Adipocyte (in vitro differentiated cells): ENCODE measurements around the gene PARD3.
A peak's percentile ranks its signal among the peaks of the same experiment; 100 is the strongest.
"Not testable (repeated sequence)": the region's sequence is repeated elsewhere in the genome, so short reads cannot be mapped to it uniquely, and the experiment has no call there.

Experiments
- DNase-seq: peaks from one replicate; pipeline ENCODE4 v3.0.0-alpha.2; 2015; ENCODE audit warnings: low read depth
- H3K27me3 ChIP-seq: replicated peaks from 2 replicates; pipeline ENCODE4 v1.7.0; 2013; ENCODE audit warnings: mild to moderate bottlenecking, low read length, moderate library complexity; ENCODE audit not compliant: control insufficient read depth, insufficient read depth
- H3K36me3 ChIP-seq: 2 replicates; pipeline ENCODE4 v1.7.0; 2013; ENCODE audit warnings: low read length, mild to moderate bottlenecking, moderate library complexity; ENCODE audit not compliant: control insufficient read depth, insufficient read depth, severe bottlenecking
- H3K4me1 ChIP-seq: 2 replicates; pipeline ENCODE4 v1.7.0; 2013; ENCODE audit warnings: mild to moderate bottlenecking, low read length, moderate library complexity; ENCODE audit not compliant: control insufficient read depth, insufficient read depth
- H3K4me3 ChIP-seq: 2 replicates; pipeline ENCODE4 v1.7.0; 2013; ENCODE audit warnings: mild to moderate bottlenecking, low read length, moderate library complexity
- H3K9ac ChIP-seq: 2 replicates; pipeline ENCODE4 v1.7.0; 2013; ENCODE audit warnings: mild to moderate bottlenecking, low read length, moderate library complexity
- H3K9me3 ChIP-seq: 2 replicates; pipeline ENCODE4 v1.7.0; 2013; ENCODE audit warnings: mild to moderate bottlenecking, low read length, moderate library complexity; ENCODE audit not compliant: control insufficient read depth

Gene PARD3

DNA sequence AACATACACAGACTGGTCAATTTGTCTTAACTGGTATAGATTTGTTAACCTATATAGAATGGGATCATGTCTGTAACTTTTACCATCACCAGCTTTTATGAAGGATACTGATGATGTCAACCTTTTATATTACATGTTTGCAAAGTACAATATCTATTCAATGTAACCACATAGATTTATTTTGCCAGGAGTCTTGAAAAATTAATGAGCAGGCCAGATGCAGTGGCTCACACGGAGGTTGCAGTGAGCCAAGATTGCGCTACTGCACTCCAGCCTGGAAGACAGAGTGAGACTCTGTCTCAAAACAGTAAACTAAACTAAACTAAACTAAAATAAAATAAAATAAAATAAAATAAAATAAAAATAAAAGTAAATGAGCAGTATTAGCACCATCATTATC, 30.0 kb upstream of the PARD3 start:
- H3K9ac ChIP-seq = no peak overlapping the region
- H3K27me3 ChIP-seq = no peaks in the 10 kb centered on the region
- H3K9me3 ChIP-seq = no peaks in the 10 kb centered on the region
- H3K36me3 ChIP-seq = no peaks in the 10 kb centered on the region
- no peak for DNase-seq
- H3K4me3 ChIP-seq = no peak overlapping the region
- H3K4me1 ChIP-seq = no peaks in the 10 kb centered on the region

DNA sequence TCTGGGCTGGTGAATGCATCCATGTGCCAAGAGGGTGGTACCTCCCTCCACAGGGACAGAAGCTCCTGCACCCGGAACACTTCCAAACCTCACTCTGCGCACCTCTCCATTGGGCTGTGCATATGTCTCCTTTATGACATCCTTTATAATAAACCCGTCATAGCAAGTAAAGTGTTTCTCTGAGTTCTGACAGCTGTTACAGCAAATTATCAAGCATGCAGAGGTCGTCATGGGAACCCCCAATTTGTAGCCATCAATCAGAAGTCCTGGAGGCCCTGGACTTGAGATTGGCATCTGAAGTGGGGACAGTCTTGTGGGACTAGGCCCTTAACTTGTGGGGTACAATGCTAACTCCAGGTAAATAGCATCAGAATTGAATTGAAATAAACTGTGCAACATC, 29.4 kb upstream of the PARD3 start:
- Histone ChIP-seq H3K4me1 (no peaks in the 10 kb centered on the region), H3K27me3 (no peaks in the 10 kb centered on the region), H3K4me3 (no peak overlapping the region), H3K9me3 (no peaks in the 10 kb centered on the region), H3K36me3 (no peaks in the 10 kb centered on the region), H3K9ac (no peak overlapping the region)
- DNase-seq = no peak

DNA sequence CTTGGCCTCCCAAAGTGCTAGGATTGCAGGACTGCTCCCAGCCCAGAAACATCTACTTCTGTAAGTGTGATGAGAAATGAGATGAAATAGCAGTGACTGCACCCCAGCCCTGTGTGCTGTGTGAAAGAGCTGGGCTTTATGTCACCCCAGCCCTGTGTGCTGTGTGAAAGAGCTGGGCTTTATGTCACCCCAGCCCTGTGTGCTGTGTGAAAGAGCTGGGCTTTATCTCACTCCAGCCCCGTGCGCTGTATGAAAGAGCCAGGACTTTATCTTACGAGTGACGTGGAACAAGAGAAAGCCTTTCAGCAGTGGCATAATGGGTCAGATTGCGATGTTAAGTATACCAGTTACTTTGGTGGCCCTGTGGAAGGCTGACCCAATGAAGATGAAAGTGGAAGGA, 28.4 kb upstream of the PARD3 start:
- H3K4me3 ChIP-seq, H3K9me3 ChIP-seq, H3K27me3 ChIP-seq, H3K36me3 ChIP-seq, DNase-seq, H3K4me1 ChIP-seq, H3K9ac ChIP-seq: not testable (repeated sequence)

GRCh38 chr10:34838366-34838900, 23.3 kb upstream of the PARD3 start:
- no peaks in the 10 kb centered on the region for H3K36me3 ChIP-seq
- H3K9me3 ChIP-seq = no peaks in the 10 kb centered on the region
- no peaks in the 10 kb centered on the region for H3K4me1 ChIP-seq
- no peak overlapping the region for H3K9ac ChIP-seq
- DNase-seq = no peak
- peaks cover 5% of the 10 kb centered on the region for H3K27me3 ChIP-seq
- no peak overlapping the region for H3K4me3 ChIP-seq

DNA sequence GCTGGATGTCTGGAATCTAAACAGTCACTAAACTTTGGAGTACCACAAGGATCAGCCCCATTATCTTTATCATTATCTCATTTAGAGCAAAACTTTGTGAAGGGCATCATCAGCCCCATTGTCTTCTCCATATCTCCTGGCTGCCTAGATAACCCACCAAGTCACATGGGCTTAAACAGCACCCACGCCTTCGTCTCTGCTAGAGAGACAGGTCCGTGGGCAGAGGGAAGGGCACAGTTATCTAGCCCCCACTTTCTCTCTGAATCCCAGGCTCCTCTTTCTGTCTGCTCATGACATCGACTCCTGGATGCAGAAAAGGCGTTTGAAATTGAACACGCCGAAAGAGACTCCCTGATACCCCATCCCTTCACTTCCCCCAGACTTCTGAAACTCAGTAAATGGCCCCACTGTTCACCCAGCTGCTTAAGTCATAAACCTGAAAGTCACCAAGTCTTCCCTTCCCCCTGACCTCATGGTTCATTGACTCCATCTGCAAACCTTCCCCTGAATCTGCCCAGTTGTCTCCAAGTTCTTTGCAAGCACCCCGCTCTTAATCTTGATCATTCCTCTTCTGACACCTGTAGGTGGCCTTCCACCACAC, 20.9 kb upstream of the PARD3 start:
- H3K36me3 ChIP-seq = no peaks in the 10 kb centered on the region
- peaks cover 12% of the 10 kb centered on the region for H3K27me3 ChIP-seq
- H3K9ac ChIP-seq = no peak overlapping the region
- H3K4me1 ChIP-seq = no peaks in the 10 kb centered on the region
- no peaks in the 10 kb centered on the region for H3K9me3 ChIP-seq
- no peak overlapping the region for H3K4me3 ChIP-seq
- DNase-seq = no peak

DNA sequence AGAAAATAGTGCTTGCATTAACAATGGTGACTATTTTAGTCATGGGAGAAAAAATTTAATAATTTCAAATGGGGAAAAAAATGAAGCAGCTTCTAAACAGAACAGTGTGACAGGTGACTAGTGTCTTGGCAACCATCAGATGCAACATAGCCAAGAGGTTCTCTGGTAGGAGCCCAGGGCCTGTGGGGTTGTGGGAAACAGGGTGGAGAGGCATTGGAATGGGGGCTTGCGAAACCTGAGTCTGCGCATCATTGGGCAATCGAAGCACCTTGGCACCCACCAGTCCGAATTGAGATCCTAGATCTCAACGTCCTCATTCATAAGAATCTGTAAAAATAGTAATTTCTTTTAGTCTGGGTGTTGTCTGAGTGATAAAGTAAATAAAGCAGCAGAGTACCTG, 19.2 kb upstream of the PARD3 start:
- Histone ChIP-seq H3K27me3 (peaks cover 18% of the 10 kb centered on the region), H3K4me3 (no peak overlapping the region), H3K9me3 (no peaks in the 10 kb centered on the region), H3K36me3 (no peaks in the 10 kb centered on the region), H3K4me1 (no peaks in the 10 kb centered on the region), H3K9ac (no peak overlapping the region)
- DNase-seq = no peak

DNA sequence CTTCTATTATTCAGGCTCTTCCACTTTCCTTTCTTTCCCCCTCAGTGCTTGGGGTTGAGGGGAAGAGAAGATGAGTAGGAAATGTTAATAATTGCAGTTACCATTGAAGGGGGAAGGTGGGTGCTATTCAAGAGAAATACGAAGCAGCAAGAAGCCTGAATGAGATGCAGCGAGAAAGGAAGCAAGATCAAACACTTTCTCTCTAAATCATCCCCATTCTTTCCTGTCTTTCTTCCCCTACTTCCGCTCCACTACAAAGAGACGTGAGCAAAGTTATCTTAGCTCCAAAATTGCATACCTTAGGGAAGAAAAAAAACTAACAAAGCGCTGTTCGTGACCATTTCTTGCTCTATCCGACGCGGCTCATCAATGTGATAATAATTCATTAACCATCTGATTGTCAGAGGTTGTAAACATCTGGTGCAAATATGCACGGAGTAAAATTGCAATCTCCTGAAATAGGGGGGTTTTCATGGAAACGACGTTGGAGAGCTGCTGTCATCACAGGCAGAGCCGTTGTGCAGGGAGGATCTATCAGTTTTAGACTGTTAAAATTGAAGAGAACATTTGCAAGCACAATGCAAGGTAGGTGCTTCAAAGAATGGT, 15.2 kb upstream of the PARD3 start:
- H3K4me1 ChIP-seq = peaks cover 9% of the 10 kb centered on the region
- peaks cover 12% of the 10 kb centered on the region for H3K27me3 ChIP-seq
- no peaks in the 10 kb centered on the region for H3K36me3 ChIP-seq
- no peak for DNase-seq
- no peak overlapping the region for H3K4me3 ChIP-seq
- no peak overlapping the region for H3K9ac ChIP-seq
- no peaks in the 10 kb centered on the region for H3K9me3 ChIP-seq

GRCh38 chr10:34826857-34827766, 12.0 kb upstream of the PARD3 start:
- Histone ChIP-seq H3K4me3 (no peak overlapping the region), H3K9me3 (no peaks in the 10 kb centered on the region), H3K9ac (no peak overlapping the region), H3K36me3 (no peaks in the 10 kb centered on the region), H3K4me1 (peaks cover 9% of the 10 kb centered on the region), H3K27me3 (peaks cover 12% of the 10 kb centered on the region)
- DNase-seq = peak; percentile 35

DNA sequence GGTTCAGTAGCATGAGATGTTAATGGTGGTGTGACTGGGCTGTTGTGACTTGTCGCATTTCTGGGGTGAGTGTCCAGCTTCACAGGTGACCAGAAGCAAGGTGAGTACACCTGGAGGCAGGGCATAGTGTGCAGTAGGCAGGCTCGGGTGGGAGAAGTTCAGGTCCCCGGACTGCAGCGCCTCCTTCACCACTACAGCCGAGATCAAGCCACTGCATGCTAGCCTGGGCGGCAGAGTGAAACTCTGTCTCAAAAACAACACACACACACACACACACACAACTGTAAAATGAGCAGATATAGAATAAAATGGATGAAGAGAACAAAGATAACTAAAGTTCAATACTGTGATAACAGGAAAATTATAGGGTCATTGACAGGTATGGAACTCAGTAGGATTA, 11.1 kb upstream of the PARD3 start:
- Histone ChIP-seq H3K4me3 (no peak overlapping the region), H3K9me3 (no peaks in the 10 kb centered on the region), H3K9ac (no peak overlapping the region), H3K36me3 (no peaks in the 10 kb centered on the region), H3K4me1 (peaks cover 9% of the 10 kb centered on the region), H3K27me3 (peaks cover 5% of the 10 kb centered on the region)
- no peak for DNase-seq

- Histone ChIP-seq H3K4me3 (no peak overlapping the region), H3K36me3 (no peaks in the 10 kb centered on the region), H3K4me1 (peaks cover 9% of the 10 kb centered on the region), H3K9me3 (no peaks in the 10 kb centered on the region), H3K27me3 (peaks cover 1% of the 10 kb centered on the region), H3K9ac (no peak overlapping the region)
- no peak for DNase-seq
These were observed 10.3 kb upstream of the PARD3 start for GRCh38 chr10:34825414-34825813.

GRCh38 chr10:34824870-34825269, 9.8 kb upstream of the PARD3 start:
- Histone ChIP-seq H3K9ac (no peak overlapping the region), H3K4me1 (peaks cover 9% of the 10 kb centered on the region), H3K36me3 (no peaks in the 10 kb centered on the region), H3K4me3 (no peak overlapping the region), H3K9me3 (no peaks in the 10 kb centered on the region), H3K27me3 (no peaks in the 10 kb centered on the region)
- DNase-seq = no peak
